HG02973 (cell line): Measurements from ENCODE around the gene ZNF597.

Experiments used
- ATAC-seq: cut with Tn5 transposase; IDR thresholded peaks from one replicate; pipeline ENCODE4 v1.9.1; 2021; ENCODE audit warnings: moderate library complexity; ENCODE audit not compliant: unreplicated experiment

ZNF597 gene

GRCh38 chr16:3443108-3444031 is at the start of gene ZNF597, which contains the start of gene NAA60:
Gene ZNF597 (minus strand): TSS chr16:3443504. CDS start chr16:3443153, 351 bp downstream.
Gene NAA60 (plus strand): TSS chr16:3443680. CDS start chr16:3476228, 32,548 bp downstream.
- peak; percentile 71 for ATAC-seq

- ATAC-seq, result no peak
Measured at GRCh38 chr16:3492356-3492755, 49.1 kb upstream of the ZNF597 start.

GRCh38 chr16:3490911-3491629 is 47.8 kb upstream of the ZNF597 start:
- no peak for ATAC-seq

GRCh38 chr16:3488801-3489200 is 45.5 kb upstream of the ZNF597 start:
- no peak for ATAC-seq

GRCh38 chr16:3487521-3488410 is 44.5 kb upstream of the ZNF597 start:
- no peak for ATAC-seq

GRCh38 chr16:3486506-3487215 is 43.4 kb upstream of the ZNF597 start:
- no peak for ATAC-seq

- ATAC-seq, result no peak
Measured at GRCh38 chr16:3485821-3486505, 42.7 kb upstream of the ZNF597 start.

GRCh38 chr16:3485097-3485745 is 41.9 kb upstream of the ZNF597 start:
- ATAC-seq, result no peak

GRCh38 chr16:3484318-3485096 is 41.2 kb upstream of the ZNF597 start:
- no peak for ATAC-seq

GRCh38 chr16:3482659-3483241 is 39.4 kb upstream of the ZNF597 start:
- no peak for ATAC-seq

- ATAC-seq, result no peak
Measured at GRCh38 chr16:3481696-3482658, 38.7 kb upstream of the ZNF597 start.

- no peak for ATAC-seq
Measured at GRCh38 chr16:3480901-3481695, 37.8 kb upstream of the ZNF597 start.

- ATAC-seq, result no peak
Measured at GRCh38 chr16:3479654-3480216, 36.4 kb upstream of the ZNF597 start.

- no peak for ATAC-seq
Measured at GRCh38 chr16:3478242-3478925, 35.1 kb upstream of the ZNF597 start.

GRCh38 chr16:3476409-3476808 is 33.1 kb upstream of the ZNF597 start:
- no peak for ATAC-seq
